ENCODE data around the gene DRAXIN. TPM values are rescaled to one million over a fixed set of nuclear protein-coding genes. Genes with fewer than 3 reads are reported as not detected.
A peak's percentile ranks its signal among the peaks of the same experiment; 100 is the strongest.
"Not testable (repeated sequence)": the region's sequence is repeated elsewhere in the genome, so short reads cannot be mapped to it uniquely, and the experiment has no call there.

DRAXIN gene, protein sequence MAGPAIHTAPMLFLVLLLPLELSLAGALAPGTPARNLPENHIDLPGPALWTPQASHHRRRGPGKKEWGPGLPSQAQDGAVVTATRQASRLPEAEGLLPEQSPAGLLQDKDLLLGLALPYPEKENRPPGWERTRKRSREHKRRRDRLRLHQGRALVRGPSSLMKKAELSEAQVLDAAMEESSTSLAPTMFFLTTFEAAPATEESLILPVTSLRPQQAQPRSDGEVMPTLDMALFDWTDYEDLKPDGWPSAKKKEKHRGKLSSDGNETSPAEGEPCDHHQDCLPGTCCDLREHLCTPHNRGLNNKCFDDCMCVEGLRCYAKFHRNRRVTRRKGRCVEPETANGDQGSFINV
- total RNA-seq = not detected

DNA sequence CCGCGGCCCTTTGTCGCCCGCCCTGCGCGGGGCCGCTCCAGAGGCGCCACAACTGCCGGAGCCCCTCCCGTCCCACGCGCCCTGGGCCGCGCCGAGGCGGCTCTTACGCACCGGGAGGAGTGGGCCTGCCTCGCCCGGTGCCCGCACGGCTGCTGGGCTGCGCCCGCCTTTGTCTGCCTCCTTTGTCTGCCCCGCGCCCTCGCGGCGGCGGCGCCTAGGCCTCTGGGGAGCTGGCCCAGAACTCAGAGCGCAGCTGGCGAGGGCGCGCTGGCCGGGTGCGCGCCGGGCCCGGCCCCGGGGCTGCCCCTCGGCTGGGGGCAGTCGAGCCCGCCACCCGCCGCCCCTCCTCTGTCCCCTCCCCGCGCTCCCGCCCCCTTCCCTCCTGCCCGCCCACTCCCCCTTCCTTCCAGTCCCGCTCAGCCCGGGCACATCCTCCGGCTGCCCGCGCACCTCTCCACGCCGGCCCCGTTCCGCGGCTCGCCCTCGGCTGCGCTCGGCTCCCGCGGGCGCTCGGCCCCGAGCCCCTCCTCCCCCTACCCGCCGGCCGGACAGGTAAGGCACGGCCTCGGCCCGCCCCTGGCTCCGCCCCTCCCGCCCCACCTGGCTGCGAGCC lies at the start of gene DRAXIN:
Gene DRAXIN, plus strand, starts transcription at position 409 of the 613 bp plus-strand sequence. CDS start 14,549 bp downstream, outside the sequence.
- Histone ChIP-seq H3K27ac (no peak within 1 kb of the TSS), H3K9me3 (no peaks in the 10 kb centered on the region), H3K4me3 (no peak within 1 kb of the TSS), H3K4me1 (peaks cover 19% of the 10 kb centered on the region), H3K36me3 (replicated peaks in 1 of 2; ENCODE audit: insufficient read depth in 1 of 2, low read depth in 2 of 2) (no peaks in the 10 kb centered on the region), H3K27me3 (peaks cover 0 to 12% of the 10 kb centered on the region in 2 donors)
- intact Hi-C loops (cut with DNase I) = no loop called here
- 0 to 1% methylated on average over 16 to 42 of the region's 78 CpGs for WGBS, 2 donors
- DNase-seq = no peak
- peak; percentile 15 for ATAC-seq
- TF ChIP-seq, protein P1, sequence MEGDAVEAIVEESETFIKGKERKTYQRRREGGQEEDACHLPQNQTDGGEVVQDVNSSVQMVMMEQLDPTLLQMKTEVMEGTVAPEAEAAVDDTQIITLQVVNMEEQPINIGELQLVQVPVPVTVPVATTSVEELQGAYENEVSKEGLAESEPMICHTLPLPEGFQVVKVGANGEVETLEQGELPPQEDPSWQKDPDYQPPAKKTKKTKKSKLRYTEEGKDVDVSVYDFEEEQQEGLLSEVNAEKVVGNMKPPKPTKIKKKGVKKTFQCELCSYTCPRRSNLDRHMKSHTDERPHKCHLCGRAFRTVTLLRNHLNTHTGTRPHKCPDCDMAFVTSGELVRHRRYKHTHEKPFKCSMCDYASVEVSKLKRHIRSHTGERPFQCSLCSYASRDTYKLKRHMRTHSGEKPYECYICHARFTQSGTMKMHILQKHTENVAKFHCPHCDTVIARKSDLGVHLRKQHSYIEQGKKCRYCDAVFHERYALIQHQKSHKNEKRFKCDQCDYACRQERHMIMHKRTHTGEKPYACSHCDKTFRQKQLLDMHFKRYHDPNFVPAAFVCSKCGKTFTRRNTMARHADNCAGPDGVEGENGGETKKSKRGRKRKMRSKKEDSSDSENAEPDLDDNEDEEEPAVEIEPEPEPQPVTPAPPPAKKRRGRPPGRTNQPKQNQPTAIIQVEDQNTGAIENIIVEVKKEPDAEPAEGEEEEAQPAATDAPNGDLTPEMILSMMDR (IDR thresholded peaks at IDR 0.05) = no peak
- TF ChIP-seq POLR2A (IDR thresholded peaks at IDR 0.05) = no peak

DNA sequence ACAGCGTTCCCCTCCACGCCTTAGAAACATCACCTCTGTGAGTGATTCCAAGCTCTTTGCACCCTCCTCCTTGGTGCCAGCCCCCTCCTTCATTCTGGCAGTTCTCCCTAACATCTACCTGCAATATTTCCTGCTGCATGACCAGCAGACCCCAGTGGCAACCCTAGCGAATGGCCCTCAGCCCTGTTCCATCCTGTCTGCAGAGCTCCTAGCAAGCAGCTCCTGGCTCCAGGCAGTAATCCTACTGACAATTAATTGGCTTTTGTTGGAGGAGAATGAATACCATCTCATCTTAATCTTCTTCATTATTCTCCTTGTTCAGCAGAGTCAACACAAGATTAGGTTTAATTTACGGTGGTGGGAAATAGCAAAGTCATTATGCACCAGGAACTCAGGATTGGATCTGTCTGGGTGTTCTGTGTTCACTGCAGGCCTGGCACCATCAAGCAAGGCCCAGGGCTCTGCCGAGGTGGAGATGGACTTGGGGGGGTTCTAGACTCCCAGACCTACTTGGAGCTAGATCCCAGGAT lies 49.7 kb upstream of the DRAXIN start:
- H3K27ac ChIP-seq = no peak overlapping the region
- no peaks in the 10 kb centered on the region for H3K27me3 ChIP-seq

DNA sequence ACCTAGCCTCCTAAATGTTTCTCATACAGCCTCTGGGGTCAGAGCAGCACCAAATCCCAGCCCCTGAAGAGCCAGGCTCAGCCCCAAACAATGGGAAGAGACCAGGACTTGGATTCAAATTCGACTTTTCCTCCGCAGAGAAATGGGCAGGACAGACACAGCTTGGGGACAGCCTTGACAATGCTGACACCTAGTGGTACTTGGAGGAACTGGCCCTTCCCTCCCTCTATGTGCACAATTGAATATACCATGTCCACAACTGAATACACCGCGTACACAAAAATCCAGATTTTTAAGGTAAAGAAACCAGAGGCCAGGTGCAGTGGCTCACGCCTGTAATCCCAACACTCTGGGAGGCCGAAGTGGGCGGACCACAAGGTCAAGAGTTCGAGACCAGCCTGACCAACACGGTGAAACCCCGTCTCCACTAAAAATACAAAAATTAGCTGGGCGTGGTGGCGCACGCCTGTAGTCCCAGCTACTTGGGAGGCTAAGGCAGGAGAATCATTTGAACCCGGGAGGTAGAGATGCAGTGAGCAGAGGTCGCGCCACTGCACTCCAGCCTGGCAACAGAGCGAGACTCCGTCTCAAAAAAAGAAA lies 49.0 kb upstream of the DRAXIN start:
- TF ChIP-seq, protein P1 (IDR thresholded peaks at IDR 0.05) = peak; percentile 88 to 98 (median 92)
- peak; percentile 75 for ATAC-seq
- intact Hi-C loops (cut with DNase I) = loop anchor here (10.0 kb wide), 1 partner anchor 398 kb away; no protein-coding TSS in a partner anchor
- H3K9me3 ChIP-seq; H3K4me1 ChIP-seq; H3K27me3 ChIP-seq; H3K36me3 ChIP-seq (replicated peaks in 1 of 2; ENCODE audit: insufficient read depth in 1 of 2, low read depth in 2 of 2); H3K27ac ChIP-seq; H3K4me3 ChIP-seq: not testable (repeated sequence)
- DNase-seq = peak; percentile 66 to 79 (median 70)
- 50 to 55% methylated on average over 18 of the region's 18 CpGs for WGBS, 2 donors

More for the DNA sequence above, 49.7 kb upstream of the DRAXIN start:
- ATAC-seq (no peak), DNase-seq (no peak)
- no peaks in the 10 kb centered on the region for H3K4me1 ChIP-seq
- H3K36me3 ChIP-seq (replicated peaks in 1 of 2; ENCODE audit: insufficient read depth in 1 of 2, low read depth in 2 of 2) = no peaks in the 10 kb centered on the region
- no peak for TF ChIP-seq POLR2A (IDR thresholded peaks at IDR 0.05)
- TF ChIP-seq, protein P1 (IDR thresholded peaks at IDR 0.05) = no peak
- H3K9me3 ChIP-seq = no peaks in the 10 kb centered on the region
- WGBS, 2 donors = 51 to 65% methylated on average over 5 of the region's 5 CpGs
- H3K4me3 ChIP-seq = no peak overlapping the region
- intact Hi-C loops (cut with DNase I) = loop anchor here (10.0 kb wide), 1 partner anchor 397 kb away; no protein-coding TSS in a partner anchor

DNA sequence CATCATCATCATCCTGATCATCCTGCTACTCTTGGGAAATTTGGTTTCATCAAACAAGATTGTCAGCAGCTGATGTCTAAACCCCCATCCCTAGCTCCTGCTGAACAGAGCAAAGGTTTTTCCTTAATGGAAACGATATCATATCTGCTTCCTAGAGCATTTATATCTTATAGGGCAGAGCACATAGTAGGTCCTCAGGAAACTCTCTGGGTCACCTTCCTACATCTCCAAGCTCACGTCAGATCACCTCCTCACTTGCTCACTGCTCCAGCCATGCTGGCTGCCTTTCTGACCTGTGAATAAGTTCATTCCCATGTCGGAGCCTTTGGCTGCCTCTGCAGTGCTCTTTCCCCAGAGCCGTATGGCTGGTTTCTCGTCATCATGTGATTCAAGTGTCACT lies 47.7 kb upstream of the DRAXIN start:
- intact Hi-C loops (cut with DNase I) = loop anchor here (10.0 kb wide), 1 partner anchor 399 kb away; no protein-coding TSS in a partner anchor
- ATAC-seq = no peak
- TF ChIP-seq POLR2A (IDR thresholded peaks at IDR 0.05) = no peak
- TF ChIP-seq, protein P1 (IDR thresholded peaks at IDR 0.05) = no peak
- H3K36me3 ChIP-seq (replicated peaks in 1 of 2; ENCODE audit: insufficient read depth in 1 of 2, low read depth in 2 of 2) = no peaks in the 10 kb centered on the region
- H3K9me3 ChIP-seq = no peaks in the 10 kb centered on the region
- no peaks in the 10 kb centered on the region for H3K27me3 ChIP-seq
- DNase-seq = no peak
- H3K27ac ChIP-seq = no peak overlapping the region
- H3K4me3 ChIP-seq = no peak overlapping the region
- WGBS, 2 donors = 38 to 50% methylated on average over 5 of the region's 5 CpGs
- peaks cover 10% of the 10 kb centered on the region for H3K4me1 ChIP-seq

Measured in body of pancreas (tissue), 4 donors.